Measurements from ENCODE around the gene EBPL. TPM values are rescaled to one million over a fixed set of nuclear protein-coding genes. Genes with fewer than 3 reads are reported as not detected.

EBPL gene
- total RNA-seq, 1 experiment from 2014 or later, result 60.9 TPM

GRCh38 chr13:49620170-49620621 lies 71.1 kb downstream of the EBPL start:
- Histone ChIP-seq H3K4me3 (ENCODE audit: low read depth in 2 of 2, low read length in 2 of 2) (peak overlapping the region; percentile 43 to 65), H3K9me3 (ENCODE audit: control insufficient read depth, insufficient read depth, low read depth, low read length) (no peaks in the 10 kb centered on the region), H3K27me3 (ENCODE audit: control insufficient read depth, insufficient read depth, low read length) (no peaks in the 10 kb centered on the region), H3K4me1 (ENCODE audit: control insufficient read depth, insufficient read depth, low read length) (no peaks in the 10 kb centered on the region), H3K36me3 (ENCODE audit: control insufficient read depth, insufficient read depth, low read length) (no peaks in the 10 kb centered on the region), H3K27ac (ENCODE audit: low read length) (no peak overlapping the region)
- intact Hi-C loops (cut with micrococcal nuclease; ENCODE audit: unreplicated experiment) (no loop called here), in situ Hi-C loops (cut with HindIII; ENCODE audit: low pct_unique_long_range_greater_than_20kb, low sequenced_read_pairs) (no loop called here)
- DNase-seq (ENCODE audit: low read depth, low spot score) (no peak), ATAC-seq (no peak; the same call in 1 of the 2 replicates)
- TF ChIP-seq SIN3A (IDR thresholded peaks at IDR 0.05; ENCODE audit: borderline replicate concordance, insufficient read depth, low read depth, low read length) (no peak), REST (IDR thresholded peaks at IDR 0.05; ENCODE audit: insufficient read depth in 1 of 2, low read depth in 2 of 2, low read length in 1 of 2) (no peak), POLR2AphosphoS5 (IDR thresholded peaks at IDR 0.05; ENCODE audit: low read depth, low read length) (no peak), TCF7L2 (IDR thresholded peaks at IDR 0.05; ENCODE audit: low read depth, low read length) (no peak), CTCF (IDR thresholded peaks at IDR 0.05) (no peak)
- no TSS peak for BruUV-seq (replicated peaks)
- ChIA-PET CTCF (no interaction called here), POLR2A (no interaction called here)

- ChIA-PET CTCF (no interaction called here), POLR2A (no interaction called here)
- H3K36me3 ChIP-seq (ENCODE audit: control insufficient read depth, insufficient read depth, low read length), result no peaks in the 10 kb centered on the region
- in situ Hi-C loops (cut with HindIII; ENCODE audit: low pct_unique_long_range_greater_than_20kb, low sequenced_read_pairs) (no loop called here), intact Hi-C loops (cut with micrococcal nuclease; ENCODE audit: unreplicated experiment) (no loop called here)
- BruUV-seq (replicated peaks), result no TSS peak
- no peaks in the 10 kb centered on the region for H3K9me3 ChIP-seq (ENCODE audit: control insufficient read depth, insufficient read depth, low read depth, low read length)
- DNase-seq (ENCODE audit: low read depth, low spot score) (no peak), ATAC-seq (no peak)
- H3K27me3 ChIP-seq (ENCODE audit: control insufficient read depth, insufficient read depth, low read length), result no peaks in the 10 kb centered on the region
- no peaks in the 10 kb centered on the region for H3K4me1 ChIP-seq (ENCODE audit: control insufficient read depth, insufficient read depth, low read length)
- H3K4me3 ChIP-seq (ENCODE audit: low read depth in 2 of 2, low read length in 2 of 2), result no peak overlapping the region
- no peak for TF ChIP-seq SIN3A (IDR thresholded peaks at IDR 0.05; ENCODE audit: borderline replicate concordance, insufficient read depth, low read depth, low read length)
- TF ChIP-seq CTCF (IDR thresholded peaks at IDR 0.05), result no peak
- no peak for TF ChIP-seq TCF7L2 (IDR thresholded peaks at IDR 0.05; ENCODE audit: low read depth, low read length)
- no peak for TF ChIP-seq POLR2AphosphoS5 (IDR thresholded peaks at IDR 0.05; ENCODE audit: low read depth, low read length)
- no peak for TF ChIP-seq REST (IDR thresholded peaks at IDR 0.05; ENCODE audit: insufficient read depth in 1 of 2, low read depth in 2 of 2, low read length in 1 of 2)
- no peak overlapping the region for H3K27ac ChIP-seq (ENCODE audit: low read length)
Measured at GRCh38 chr13:49616676-49617065, 74.6 kb downstream of the EBPL start.
